Cardiac muscle cell (in vitro differentiated cells and primary cell): ENCODE data around the gene OS9. TPM values are rescaled to one million over a fixed set of nuclear protein-coding genes. Genes with fewer than 3 reads are reported as not detected.

Experiments used
- DNase-seq, 2 donors: peaks; one replicate each; pipeline versions ENCODE4 v3.0.0 to v3.0.0-alpha.2; 2010 to 2017; ENCODE audit warnings: low read depth in 1 of 2, low spot score in 1 of 2
- H3K27ac ChIP-seq: fragments of 200-600 bp; sonication (generic); 2 replicates; pipeline ENCODE4 v1.5.1; 2016
- H3K27me3 ChIP-seq: fragments of 200-600 bp; sonication (generic); 2 replicates; pipeline ENCODE4 v1.6.0; 2016; ENCODE audit warnings: control low read depth
- H3K36me3 ChIP-seq: fragments of 200-600 bp; sonication (generic); 2 replicates; pipeline ENCODE4 v1.5.1; 2016; ENCODE audit warnings: control low read depth
- H3K4me1 ChIP-seq: fragments of 200-600 bp; sonication (generic); 2 replicates; pipeline ENCODE4 v1.8.1; 2017; ENCODE audit warnings: low read depth, mild to moderate bottlenecking, mixed run types
- H3K4me3 ChIP-seq: fragments of 200-600 bp; sonication (generic); 2 replicates; pipeline ENCODE4 v1.5.1; 2016; ENCODE audit warnings: mild to moderate bottlenecking
- H3K9me3 ChIP-seq: fragments of 200-600 bp; sonication (generic); 2 replicates; pipeline ENCODE4 v1.5.1; 2017; ENCODE audit warnings: low read depth, mild to moderate bottlenecking, control low read depth
- CTCF ChIP-seq: IDR thresholded peaks from 2 replicates; pipeline ENCODE4 v1.5.1; 2012; ENCODE audit warnings: low read depth, mild to moderate bottlenecking, low read length
- polyA plus RNA-seq: library from polyadenylated mRNA; unstranded; fragments of >200 nt; fragmentation: Nextera tagmentation; extraction: Ambion mirVana; gene quantifications from 2 replicates; pipeline ENCODE4 v1.2.1, GENCODE V29; 2016
- total RNA-seq: library from RNA; depleted of rRNA; stranded (reverse); fragments of >200 nt; gene quantifications from 2 replicates; pipeline ENCODE4 v1.2.3, GENCODE V29; 2016

The OS9 gene
- total and polyA plus RNA-seq, 2 experiments from 2014 or later, result 134 to 182 TPM

GRCh38 chr12:57735952-57736740, 42.2 kb downstream of the OS9 start:
- TF ChIP-seq CTCF, result peak; percentile 40
- DNase-seq, result peak; percentile 44 to 49
- H3K4me3 ChIP-seq, result no peak overlapping the region

GRCh38 chr12:57736741-57737466, 43.0 kb downstream of the OS9 start:
- Histone ChIP-seq H3K4me1 (peaks cover 5% of the 10 kb centered on the region), H3K4me3 (no peak overlapping the region), H3K27me3 (peaks cover 100% of the 10 kb centered on the region), H3K9me3 (no peaks in the 10 kb centered on the region), H3K36me3 (no peaks in the 10 kb centered on the region), H3K27ac (no peak overlapping the region)
- DNase-seq, result no peak
- TF ChIP-seq CTCF, result no peak

More at GRCh38 chr12:57735952-57736740, 42.2 kb downstream of the OS9 start:
- H3K4me1 ChIP-seq, result peaks cover 5% of the 10 kb centered on the region
- peaks cover 100% of the 10 kb centered on the region for H3K27me3 ChIP-seq
- H3K27ac ChIP-seq, result no peak overlapping the region
- H3K9me3 ChIP-seq, result no peaks in the 10 kb centered on the region
- H3K36me3 ChIP-seq, result no peaks in the 10 kb centered on the region

- Histone ChIP-seq H3K27me3 (peaks cover 100% of the 10 kb centered on the region), H3K4me3 (peak overlapping the region; percentile 24), H3K4me1 (peaks cover 5% of the 10 kb centered on the region), H3K27ac (no peak overlapping the region), H3K36me3 (no peaks in the 10 kb centered on the region), H3K9me3 (no peaks in the 10 kb centered on the region)
- peak; percentile 37 for TF ChIP-seq CTCF
- DNase-seq, result peak; percentile 21 to 43
Measured at GRCh38 chr12:57737467-57738460, 43.8 kb downstream of the OS9 start.

- no peak within 1 kb of the TSS for H3K27ac ChIP-seq
- peak; percentile 21 to 48 for DNase-seq
- peaks cover 98% of the 10 kb centered on the region for H3K27me3 ChIP-seq
- H3K4me1 ChIP-seq, result peaks cover 5% of the 10 kb centered on the region
- H3K4me3 ChIP-seq, result peak within 1 kb of the TSS; percentile 24
- H3K9me3 ChIP-seq, result no peaks in the 10 kb centered on the region
- H3K36me3 ChIP-seq, result no peaks in the 10 kb centered on the region
- no peak for TF ChIP-seq CTCF
Measured at GRCh38 chr12:57738661-57739237, 44.8 kb downstream of the OS9 start, which contains the start of gene AGAP2. Gene AGAP2, minus strand, starts transcription at chr12:57738742. Its CDS starts 496 bp downstream, at chr12:57738246.

- Histone ChIP-seq H3K27me3 (peaks cover 91% of the 10 kb centered on the region), H3K4me3 (no peak overlapping the region), H3K4me1 (peaks cover 5% of the 10 kb centered on the region), H3K9me3 (no peaks in the 10 kb centered on the region), H3K27ac (no peak overlapping the region), H3K36me3 (no peaks in the 10 kb centered on the region)
- no peak for DNase-seq
- TF ChIP-seq CTCF, result no peak
Measured at GRCh38 chr12:57739387-57739786, 45.5 kb downstream of the OS9 start.
